HepG2 (cell line): ENCODE measurements around the gene YIF1A. TPM values are rescaled to one million over a fixed set of nuclear protein-coding genes. Genes with fewer than 3 reads are reported as not detected.

ENCODE experiments used
- PCBP1 ChIP-seq: fragments of 200-400 bp; formaldehyde crosslinking; IDR thresholded peaks from 2 replicates; pipeline ENCODE4 v1.6.1; 2017; ENCODE audit warnings: mild to moderate bottlenecking, low read depth, low read length, borderline replicate concordance
- PHF20 ChIP-seq: sonication (generic); formaldehyde crosslinking; IDR thresholded peaks from 2 replicates; pipeline ENCODE4 v1.5.0; 2020; ENCODE audit warnings: mild to moderate bottlenecking, missing genetic modification reagents
- PHF8 ChIP-seq: sonication (generic); formaldehyde crosslinking; IDR thresholded peaks from 2 replicates; pipeline ENCODE4 v1.5.0; 2020; ENCODE audit warnings: missing genetic modification reagents
- RAD21 ChIP-seq: fragments of 450-650 bp; formaldehyde crosslinking; IDR thresholded peaks from 2 replicates; pipeline ENCODE4 v1.5.0; 2020; ENCODE audit warnings: mild to moderate bottlenecking
- TCF7L2 ChIP-seq: IDR thresholded peaks from 2 replicates; pipeline ENCODE4 v1.6.1; 2011; ENCODE audit warnings: mild to moderate bottlenecking, low read depth, low read length, moderate library complexity
- TIGD3 ChIP-seq: sonication (generic); formaldehyde crosslinking; IDR thresholded peaks from 2 replicates; pipeline ENCODE4 v1.5.1; 2020; ENCODE audit warnings: mild to moderate bottlenecking, missing genetic modification reagents, borderline replicate concordance
- XBP1 ChIP-seq: sonication (generic); formaldehyde crosslinking; IDR thresholded peaks from 2 replicates; pipeline ENCODE4 v1.5.0; 2020; ENCODE audit warnings: missing genetic modification reagents
- ZHX1 ChIP-seq: sonication (generic); formaldehyde crosslinking; IDR thresholded peaks from 2 replicates; pipeline ENCODE4 v1.8.1; 2022; ENCODE audit warnings: low read depth, mild to moderate bottlenecking, missing genetic modification reagents
- ZNF235 ChIP-seq: sonication (generic); formaldehyde crosslinking; IDR thresholded peaks from 2 replicates; pipeline ENCODE4 v1.8.1; 2023; ENCODE audit warnings: mild to moderate bottlenecking, missing genetic modification reagents, borderline replicate concordance
- ZNF468 ChIP-seq: sonication (generic); formaldehyde crosslinking; IDR thresholded peaks from 2 replicates; pipeline ENCODE4 v1.8.0; 2022; ENCODE audit warnings: mild to moderate bottlenecking, moderate library complexity, missing genetic modification reagents
- polyA plus RNA-seq, 8 experiments: library from polyadenylated mRNA; depleted of rRNA in 3 of 8; stranded (reverse) in 7 of 8; unstranded in 1 of 8; fragments of >200 nt; fragmentation: Illumina TruSeq in 4 of 8; extraction: Trizol in 4 of 8; gene quantifications; 2 replicates each; pipeline versions ENCODE4 v1.2.1 to v1.2.3, GENCODE V29; 2011 to 2016; ENCODE audit warnings: low read depth in 4 of 8, missing spikeins in 1 of 8, mixed read lengths in 1 of 8; ENCODE audit not compliant: insufficient read depth in 1 of 8
- total RNA-seq, 5 experiments: library from RNA; depleted of rRNA; stranded (reverse); fragments of >200 nt; fragmentation: Illumina TruSeq; extraction: Trizol; gene quantifications; 2 replicates each; pipeline ENCODE4 v1.2.3, GENCODE V29; 2016; ENCODE audit warnings: low read depth in 1 of 5
- TF ChIP-seq, protein P1 (sequence below): sonication (generic); formaldehyde crosslinking; IDR thresholded peaks from 2 replicates; pipeline ENCODE4; 2020; ENCODE audit warnings: missing genetic modification reagents, mild to moderate bottlenecking, borderline replicate concordance
- TF ChIP-seq, protein P2 (sequence below): sonication (generic); formaldehyde crosslinking; conservative IDR thresholded peaks from 2 replicates; pipeline ENCODE4 v1.4.0; 2020; ENCODE audit warnings: missing genetic modification reagents

Gene YIF1A
- total and polyA plus RNA-seq, 2 of the 13 experiments (the other 11 are each of a cell fraction or from before 2014, with no cell fraction given): 133 to 145 TPM

- peak; percentile 51; the same call in 1 of the 2 replicates for TF ChIP-seq PHF8 (CRISPR knock-in tag)
- no peak for TF ChIP-seq TCF7L2
- peak; percentile 94 for TF ChIP-seq RAD21 (CRISPR knock-in tag)
- TF ChIP-seq TIGD3: no peak
- peak; percentile 66; the same call in 1 of the 2 replicates for TF ChIP-seq PHF20
- TF ChIP-seq ZNF468 (CRISPR knock-in tag): no peak
- 0 out of 2 replicates have a peak, but pooled peaks have one; percentile 85 for TF ChIP-seq ZNF235 (CRISPR knock-in tag)
- no peak for TF ChIP-seq ZHX1
- no peak for TF ChIP-seq XBP1 (CRISPR knock-in tag)
- TF ChIP-seq, protein P1, sequence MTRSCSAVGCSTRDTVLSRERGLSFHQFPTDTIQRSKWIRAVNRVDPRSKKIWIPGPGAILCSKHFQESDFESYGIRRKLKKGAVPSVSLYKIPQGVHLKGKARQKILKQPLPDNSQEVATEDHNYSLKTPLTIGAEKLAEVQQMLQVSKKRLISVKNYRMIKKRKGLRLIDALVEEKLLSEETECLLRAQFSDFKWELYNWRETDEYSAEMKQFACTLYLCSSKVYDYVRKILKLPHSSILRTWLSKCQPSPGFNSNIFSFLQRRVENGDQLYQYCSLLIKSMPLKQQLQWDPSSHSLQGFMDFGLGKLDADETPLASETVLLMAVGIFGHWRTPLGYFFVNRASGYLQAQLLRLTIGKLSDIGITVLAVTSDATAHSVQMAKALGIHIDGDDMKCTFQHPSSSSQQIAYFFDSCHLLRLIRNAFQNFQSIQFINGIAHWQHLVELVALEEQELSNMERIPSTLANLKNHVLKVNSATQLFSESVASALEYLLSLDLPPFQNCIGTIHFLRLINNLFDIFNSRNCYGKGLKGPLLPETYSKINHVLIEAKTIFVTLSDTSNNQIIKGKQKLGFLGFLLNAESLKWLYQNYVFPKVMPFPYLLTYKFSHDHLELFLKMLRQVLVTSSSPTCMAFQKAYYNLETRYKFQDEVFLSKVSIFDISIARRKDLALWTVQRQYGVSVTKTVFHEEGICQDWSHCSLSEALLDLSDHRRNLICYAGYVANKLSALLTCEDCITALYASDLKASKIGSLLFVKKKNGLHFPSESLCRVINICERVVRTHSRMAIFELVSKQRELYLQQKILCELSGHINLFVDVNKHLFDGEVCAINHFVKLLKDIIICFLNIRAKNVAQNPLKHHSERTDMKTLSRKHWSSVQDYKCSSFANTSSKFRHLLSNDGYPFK (CRISPR knock-in tag): peak; percentile 70; the same call in 1 of the 2 replicates
- peak; percentile 77; the same call in 1 of the 2 replicates for TF ChIP-seq PCBP1
- TF ChIP-seq, protein P2, sequence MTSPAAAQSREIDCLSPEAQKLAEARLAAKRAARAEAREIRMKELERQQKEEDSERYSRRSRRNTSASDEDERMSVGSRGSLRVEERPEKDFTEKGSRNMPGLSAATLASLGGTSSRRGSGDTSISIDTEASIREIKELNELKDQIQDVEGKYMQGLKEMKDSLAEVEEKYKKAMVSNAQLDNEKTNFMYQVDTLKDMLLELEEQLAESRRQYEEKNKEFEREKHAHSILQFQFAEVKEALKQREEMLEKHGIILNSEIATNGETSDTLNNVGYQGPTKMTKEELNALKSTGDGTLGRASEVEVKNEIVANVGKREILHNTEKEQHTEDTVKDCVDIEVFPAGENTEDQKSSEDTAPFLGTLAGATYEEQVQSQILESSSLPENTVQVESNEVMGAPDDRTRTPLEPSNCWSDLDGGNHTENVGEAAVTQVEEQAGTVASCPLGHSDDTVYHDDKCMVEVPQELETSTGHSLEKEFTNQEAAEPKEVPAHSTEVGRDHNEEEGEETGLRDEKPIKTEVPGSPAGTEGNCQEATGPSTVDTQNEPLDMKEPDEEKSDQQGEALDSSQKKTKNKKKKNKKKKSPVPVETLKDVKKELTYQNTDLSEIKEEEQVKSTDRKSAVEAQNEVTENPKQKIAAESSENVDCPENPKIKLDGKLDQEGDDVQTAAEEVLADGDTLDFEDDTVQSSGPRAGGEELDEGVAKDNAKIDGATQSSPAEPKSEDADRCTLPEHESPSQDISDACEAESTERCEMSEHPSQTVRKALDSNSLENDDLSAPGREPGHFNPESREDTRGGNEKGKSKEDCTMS (CRISPR knock-in tag): no peak
These were observed 47.5 kb upstream of the YIF1A start, which contains the start of gene RIN1 (continued) for GRCh38 chr11:66336234-66337102.
